GM12891 (cell line): ENCODE measurements around the gene ATG13.

ENCODE experiments used
- PAX5 ChIP-seq: IDR thresholded peaks from 2 replicates; pipeline ENCODE4 v1.6.1; 2011; ENCODE audit warnings: low read length, moderate library complexity, mild to moderate bottlenecking; ENCODE audit not compliant: insufficient read depth, severe bottlenecking
- POLR2A ChIP-seq: IDR thresholded peaks from 2 replicates; pipeline ENCODE4 v1.6.1; 2011; ENCODE audit warnings: low read depth, low read length, control low read depth
- POLR2AphosphoS5 ChIP-seq: IDR thresholded peaks from 2 replicates; pipeline ENCODE4 v1.6.1; 2011; ENCODE audit warnings: low read depth, low read length, control low read depth

GRCh38 chr11:46705070-46705688 is 87.8 kb downstream of the ATG13 start:
- TF ChIP-seq POLR2A: no peak
- TF ChIP-seq POLR2AphosphoS5: no peak
- TF ChIP-seq PAX5: no peak
